Vagina (tissue), 2 donors: ENCODE measurements around the gene SYNRG.

Experiments used
- POLR2AphosphoS5 ChIP-seq, 2 donors: sonication (generic); formaldehyde crosslinking; IDR thresholded peaks; one replicate each; pipeline ENCODE4 v1.9.0; 2017; ENCODE audit warnings: antibody characterized with exemption in 2 of 2, mild to moderate bottlenecking in 2 of 2, low read depth in 1 of 2; ENCODE audit not compliant: insufficient read depth in 1 of 2
- TF ChIP-seq, protein P1 (sequence below), 3 experiments: fragments of 450-650 bp in 2 of 3; fragments of 200-600 bp in 1 of 3; sonication (generic) in 1 of 3; IDR thresholded peaks; one replicate each; pipeline ENCODE4 v1.5.1; 2017 to 2019; ENCODE audit warnings: antibody characterized with exemption in 3 of 3, mild to moderate bottlenecking in 2 of 3, moderate library complexity in 2 of 3

DNA sequence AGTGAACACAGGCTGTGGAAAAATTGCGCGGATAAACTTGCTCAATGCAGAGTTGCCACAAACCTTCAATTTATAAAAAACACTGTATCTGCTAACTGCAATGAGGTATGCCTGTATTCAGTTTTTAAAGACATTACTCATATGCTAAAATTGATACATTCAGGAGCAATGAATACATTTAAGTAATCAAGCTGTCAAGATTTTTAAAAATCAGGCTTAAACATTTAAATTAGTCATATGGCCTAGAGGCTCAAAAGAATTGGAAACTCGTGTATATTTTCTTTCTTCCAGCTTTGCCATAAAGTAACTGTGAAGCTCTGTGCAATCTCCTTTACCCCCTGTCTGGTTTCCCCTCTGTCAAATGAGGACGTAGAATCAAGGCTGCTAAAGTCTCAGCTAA lies 4.1 kb downstream of the SYNRG start:
- TF ChIP-seq, protein P1, sequence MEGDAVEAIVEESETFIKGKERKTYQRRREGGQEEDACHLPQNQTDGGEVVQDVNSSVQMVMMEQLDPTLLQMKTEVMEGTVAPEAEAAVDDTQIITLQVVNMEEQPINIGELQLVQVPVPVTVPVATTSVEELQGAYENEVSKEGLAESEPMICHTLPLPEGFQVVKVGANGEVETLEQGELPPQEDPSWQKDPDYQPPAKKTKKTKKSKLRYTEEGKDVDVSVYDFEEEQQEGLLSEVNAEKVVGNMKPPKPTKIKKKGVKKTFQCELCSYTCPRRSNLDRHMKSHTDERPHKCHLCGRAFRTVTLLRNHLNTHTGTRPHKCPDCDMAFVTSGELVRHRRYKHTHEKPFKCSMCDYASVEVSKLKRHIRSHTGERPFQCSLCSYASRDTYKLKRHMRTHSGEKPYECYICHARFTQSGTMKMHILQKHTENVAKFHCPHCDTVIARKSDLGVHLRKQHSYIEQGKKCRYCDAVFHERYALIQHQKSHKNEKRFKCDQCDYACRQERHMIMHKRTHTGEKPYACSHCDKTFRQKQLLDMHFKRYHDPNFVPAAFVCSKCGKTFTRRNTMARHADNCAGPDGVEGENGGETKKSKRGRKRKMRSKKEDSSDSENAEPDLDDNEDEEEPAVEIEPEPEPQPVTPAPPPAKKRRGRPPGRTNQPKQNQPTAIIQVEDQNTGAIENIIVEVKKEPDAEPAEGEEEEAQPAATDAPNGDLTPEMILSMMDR (IDR thresholded peaks at IDR 0.05): no peak
- TF ChIP-seq POLR2AphosphoS5 (IDR thresholded peaks at IDR 0.05; ENCODE audit: insufficient read depth in 1 of 2, low read depth in 1 of 2): no peak
